ENCODE measurements around the gene S100A7A. TPM values are rescaled to one million over a fixed set of nuclear protein-coding genes. Genes with fewer than 3 reads are reported as not detected.
"Not testable (repeated sequence)": the region's sequence is repeated elsewhere in the genome, so short reads cannot be mapped to it uniquely, and the experiment has no call there.

Gene S100A7A
- total RNA-seq, 1 experiment from 2014 or later = not detected

- in situ Hi-C loops (cut with HindIII; ENCODE audit: low sequenced_read_pairs) = no loop called here
- no peak for DNase-seq (ENCODE audit: low spot score)
Observed at GRCh38 chr1:153393926-153394325, 22.4 kb upstream of the S100A7A start.

- DNase-seq (ENCODE audit: low spot score) = no peak
Observed at GRCh38 chr1:153394391-153394790, 21.9 kb upstream of the S100A7A start.

DNA sequence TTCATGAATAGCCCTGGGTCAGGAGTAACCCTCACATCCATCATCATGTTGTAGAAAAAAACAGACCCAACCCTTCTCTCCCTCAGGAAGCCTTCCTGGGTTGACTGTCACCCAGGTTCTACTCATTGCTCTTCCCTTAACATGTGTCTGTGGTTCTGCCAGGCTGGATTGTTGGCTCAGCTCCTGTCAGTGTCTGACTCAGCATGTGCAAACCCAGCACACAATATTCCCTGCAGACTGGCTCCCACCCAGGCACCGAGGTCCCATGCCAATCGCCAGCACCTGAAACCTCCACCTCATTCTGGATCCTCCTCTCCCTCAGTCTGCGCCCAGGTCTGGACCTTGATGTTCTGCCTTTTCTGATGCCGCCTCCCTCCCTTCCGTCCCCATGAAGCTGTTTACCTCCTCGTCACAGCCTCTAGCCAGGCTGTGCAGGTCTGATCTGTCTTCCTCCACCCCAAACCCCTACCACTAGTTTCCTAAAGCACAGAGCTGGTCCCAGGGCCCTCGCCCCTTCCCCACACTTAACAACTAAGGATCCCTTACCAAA is 21.1 kb upstream of the S100A7A start:
- no peak for DNase-seq (ENCODE audit: low spot score)
- in situ Hi-C loops (cut with HindIII; ENCODE audit: low sequenced_read_pairs) = no loop called here

More at GRCh38 chr1:153394391-153394790, 21.9 kb upstream of the S100A7A start:
- in situ Hi-C loops (cut with HindIII; ENCODE audit: low sequenced_read_pairs) = no loop called here

GRCh38 chr1:153395776-153396175 is 20.5 kb upstream of the S100A7A start:
- in situ Hi-C loops (cut with HindIII; ENCODE audit: low sequenced_read_pairs) = no loop called here
- DNase-seq (ENCODE audit: low spot score) = no peak

GRCh38 chr1:153396461-153396860 is 19.9 kb upstream of the S100A7A start:
- in situ Hi-C loops (cut with HindIII; ENCODE audit: low sequenced_read_pairs) = no loop called here

DNA sequence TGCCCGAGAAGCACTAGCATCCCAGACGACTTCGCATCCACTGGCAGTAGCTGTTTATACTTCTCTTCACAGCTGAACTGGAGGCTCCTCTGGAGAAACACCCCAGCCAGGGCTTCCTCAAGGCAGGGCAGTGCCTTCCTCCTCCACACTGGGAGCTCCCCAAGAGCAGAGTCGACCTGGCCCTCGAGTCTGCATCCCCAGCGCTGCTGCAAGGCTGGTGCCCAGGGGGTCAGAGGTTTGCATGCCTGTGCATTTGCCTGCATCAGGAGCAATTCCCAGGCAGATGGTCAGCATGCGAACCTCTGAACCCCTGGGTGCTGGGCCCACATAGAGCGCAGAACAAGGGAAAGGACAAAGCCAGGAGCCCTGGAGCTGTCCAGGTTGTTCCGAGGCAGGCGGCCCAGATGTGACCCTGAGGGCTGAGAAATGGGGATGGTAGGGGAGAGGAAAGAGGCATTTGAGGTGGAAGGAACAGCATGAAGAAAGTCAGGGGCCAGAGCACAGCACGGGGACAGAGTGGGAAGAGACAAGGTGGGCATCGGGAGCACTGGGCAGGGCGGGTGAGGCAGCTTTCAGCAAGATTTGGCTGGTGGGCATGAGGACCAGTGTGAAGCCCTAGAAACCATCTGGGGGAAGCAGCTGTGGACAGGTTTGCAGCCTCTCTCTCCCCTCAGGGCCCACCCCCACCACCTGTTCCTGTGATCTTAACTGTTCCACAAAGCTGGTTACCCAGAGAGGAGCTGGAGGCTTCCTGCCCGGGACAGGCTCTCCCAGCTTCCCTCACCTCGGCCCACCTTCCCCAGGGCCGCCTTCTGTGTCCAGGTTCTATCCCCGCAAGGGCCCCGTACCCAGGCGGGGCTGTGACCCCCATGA is 19.0 kb upstream of the S100A7A start:
- in situ Hi-C loops (cut with HindIII; ENCODE audit: low sequenced_read_pairs) = no loop called here
- no peak for DNase-seq (ENCODE audit: low spot score)

More at GRCh38 chr1:153396461-153396860, 19.9 kb upstream of the S100A7A start:
- no peak for DNase-seq (ENCODE audit: low spot score)

GRCh38 chr1:153397924-153398651 is 18.2 kb upstream of the S100A7A start:
- in situ Hi-C loops (cut with HindIII; ENCODE audit: low sequenced_read_pairs) = no loop called here
- no peak for DNase-seq (ENCODE audit: low spot score)

GRCh38 chr1:153399401-153400055 is 16.8 kb upstream of the S100A7A start:
- in situ Hi-C loops (cut with HindIII; ENCODE audit: low sequenced_read_pairs) = no loop called here

DNA sequence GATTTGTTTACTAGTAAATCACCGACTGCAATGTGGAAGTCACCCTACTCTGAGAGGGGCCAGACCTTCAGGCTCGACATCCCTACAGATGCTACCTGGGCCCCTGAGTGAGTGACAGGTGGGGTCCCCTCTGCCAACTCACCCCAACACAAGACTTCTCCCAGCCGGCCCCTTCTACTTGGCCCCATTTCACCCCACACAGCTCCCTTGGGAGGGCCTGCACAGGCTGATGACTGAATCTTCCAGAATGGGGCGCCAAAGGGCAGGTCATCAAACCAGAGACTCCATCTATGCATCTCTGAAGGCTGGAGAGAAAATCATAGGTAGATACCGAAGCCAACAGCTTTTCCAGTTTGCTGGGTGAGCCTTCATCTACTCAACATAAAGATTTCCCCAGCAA is 16.1 kb upstream of the S100A7A start:
- no peak for DNase-seq (ENCODE audit: low spot score)
- in situ Hi-C loops (cut with HindIII; ENCODE audit: low sequenced_read_pairs) = no loop called here

More at GRCh38 chr1:153399401-153400055, 16.8 kb upstream of the S100A7A start:
- DNase-seq (ENCODE audit: low spot score) = no peak

DNA sequence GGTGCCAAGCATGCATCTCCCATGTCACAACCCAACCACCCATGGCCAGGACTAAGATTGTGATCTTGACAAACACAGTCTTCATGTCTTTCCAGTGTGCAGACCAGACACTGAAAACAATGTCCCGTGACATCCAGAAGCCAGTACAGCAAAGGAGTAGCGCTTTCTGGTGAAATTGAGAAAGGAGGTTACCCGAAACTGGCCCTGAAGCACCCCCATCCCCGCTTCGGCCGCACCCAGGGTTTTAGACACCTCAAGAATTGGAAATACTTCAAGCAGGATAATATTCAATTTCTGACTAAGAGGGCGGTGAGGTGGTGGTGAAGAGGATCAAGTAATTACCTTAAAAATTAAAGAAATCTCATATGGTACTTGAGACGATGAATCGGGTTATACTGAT is 14.9 kb upstream of the S100A7A start:
- DNase-seq (ENCODE audit: low spot score) = no peak
- in situ Hi-C loops (cut with HindIII; ENCODE audit: low sequenced_read_pairs) = no loop called here

DNA sequence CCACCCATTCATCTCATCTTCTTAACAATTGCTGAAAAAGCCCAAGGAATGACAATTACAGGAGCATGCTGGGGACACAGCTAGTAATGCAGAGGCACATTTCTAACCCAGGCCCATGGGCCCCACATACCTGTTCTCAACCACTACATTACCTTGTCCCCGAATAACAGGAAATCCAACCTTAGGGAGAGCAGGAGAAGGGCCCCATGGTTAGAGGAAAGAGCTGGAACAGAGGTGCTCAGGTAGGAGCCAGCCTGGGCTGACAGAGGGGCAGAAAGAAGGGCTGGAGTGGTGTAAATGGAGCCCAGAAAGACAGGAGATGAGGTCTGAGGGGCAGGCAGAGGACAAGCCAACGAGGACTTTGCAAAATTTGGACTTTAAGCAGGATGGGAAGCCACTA is 14.1 kb upstream of the S100A7A start:
- no peak for DNase-seq (ENCODE audit: low spot score)

GRCh38 chr1:153403421-153404085 is 12.8 kb upstream of the S100A7A start:
- DNase-seq (ENCODE audit: low spot score) = no peak
- in situ Hi-C loops (cut with HindIII; ENCODE audit: low sequenced_read_pairs) = no loop called here

More for the DNA sequence above, 14.1 kb upstream of the S100A7A start:
- in situ Hi-C loops (cut with HindIII; ENCODE audit: low sequenced_read_pairs) = no loop called here

GRCh38 chr1:153404086-153404635 is 12.2 kb upstream of the S100A7A start:
- in situ Hi-C loops (cut with HindIII; ENCODE audit: low sequenced_read_pairs) = no loop called here
- DNase-seq (ENCODE audit: low spot score) = no peak

DNA sequence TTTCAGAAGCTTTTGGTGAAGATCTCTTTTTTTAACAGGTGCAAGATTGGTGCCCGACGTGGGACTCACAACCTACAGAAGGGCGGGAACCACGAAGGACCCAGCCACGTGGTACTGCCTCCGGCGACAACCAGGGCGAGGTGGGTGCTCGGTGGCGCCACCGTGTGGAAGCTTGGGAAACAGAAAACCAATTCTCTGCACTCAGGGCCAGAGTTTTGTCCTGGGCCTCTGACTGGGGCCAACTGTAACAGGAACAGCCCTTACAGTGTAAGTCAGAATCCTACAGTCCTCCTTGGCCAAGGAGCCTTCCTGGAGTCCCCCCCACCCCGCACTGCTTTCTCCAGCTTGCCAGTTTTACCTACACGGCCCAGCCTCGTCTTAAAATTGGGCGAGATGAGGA is 11.6 kb upstream of the S100A7A start:
- in situ Hi-C loops (cut with HindIII; ENCODE audit: low sequenced_read_pairs) = no loop called here

GRCh38 chr1:153405825-153406599 is 10.3 kb upstream of the S100A7A start:
- DNase-seq (ENCODE audit: low spot score); in situ Hi-C loops (cut with HindIII; ENCODE audit: low sequenced_read_pairs): not testable (repeated sequence)

More for the DNA sequence above, 11.6 kb upstream of the S100A7A start:
- no peak for DNase-seq (ENCODE audit: low spot score)

- DNase-seq (ENCODE audit: low spot score); in situ Hi-C loops (cut with HindIII; ENCODE audit: low sequenced_read_pairs): not testable (repeated sequence)
Observed at GRCh38 chr1:153407274-153407673, 9.0 kb upstream of the S100A7A start.

DNA sequence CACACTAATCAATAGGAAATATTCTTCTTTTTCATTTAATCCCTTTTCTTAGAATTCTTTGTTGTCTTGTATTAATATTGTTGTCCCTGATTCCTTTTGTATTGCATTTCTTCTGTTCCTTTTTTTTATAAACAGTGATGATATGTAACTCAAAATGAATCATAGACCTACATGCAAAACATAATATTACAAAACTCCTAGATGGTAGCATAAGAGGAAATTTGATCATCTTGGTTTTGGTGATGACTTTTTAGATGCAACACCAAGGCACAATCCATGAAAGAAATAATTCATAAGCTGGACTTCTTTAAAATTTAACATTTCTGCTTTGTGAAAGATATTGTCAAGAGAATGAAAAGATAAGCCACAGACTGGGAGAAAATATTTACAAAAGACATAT is 2.4 kb upstream of the S100A7A start:
- in situ Hi-C loops (cut with HindIII; ENCODE audit: low sequenced_read_pairs); DNase-seq (ENCODE audit: low spot score): not testable (repeated sequence)
